Raji (cell line): ENCODE results near the gene TTLL12.

Experiments
- POLR2A ChIP-seq: IDR thresholded peaks from 2 replicates; pipeline ENCODE4 v1.6.1; 2011; ENCODE audit warnings: low read depth, low read length, control low read depth; ENCODE audit not compliant: insufficient read depth

TTLL12 gene

DNA sequence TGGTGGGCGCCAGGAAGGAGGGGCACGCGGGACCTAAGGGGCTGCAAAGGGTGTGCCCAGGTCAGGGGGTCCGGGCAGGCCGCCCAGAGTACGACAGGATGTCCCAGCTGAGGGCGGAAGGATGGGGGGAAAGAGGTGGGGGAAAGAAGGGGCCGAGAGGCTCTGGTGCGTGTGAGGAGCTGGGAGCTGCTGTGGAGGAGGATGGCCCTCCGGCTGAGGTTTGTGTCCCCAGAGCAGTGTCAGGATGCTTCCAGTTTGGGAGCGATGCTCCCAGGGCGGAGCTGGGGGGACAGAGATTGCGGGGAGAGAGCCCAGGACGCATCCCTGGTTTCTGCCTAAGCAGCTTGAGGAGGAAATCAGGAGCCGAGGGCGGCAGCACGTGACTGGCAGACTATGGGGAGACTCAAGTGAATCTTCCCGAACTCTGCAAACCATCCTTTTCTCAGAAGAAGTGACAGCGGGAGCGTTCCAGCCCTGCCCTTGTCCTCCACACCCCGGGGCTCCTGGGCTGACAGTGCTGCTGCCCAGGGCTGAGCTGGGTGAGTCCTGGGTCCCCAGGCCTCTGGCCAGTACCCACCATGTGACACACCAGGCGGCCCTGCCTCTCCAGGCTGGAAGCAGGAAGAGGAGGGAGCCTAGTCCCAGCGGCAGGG, 19.7 kb upstream of the TTLL12 start:
- TF ChIP-seq POLR2A: no peak

DNA sequence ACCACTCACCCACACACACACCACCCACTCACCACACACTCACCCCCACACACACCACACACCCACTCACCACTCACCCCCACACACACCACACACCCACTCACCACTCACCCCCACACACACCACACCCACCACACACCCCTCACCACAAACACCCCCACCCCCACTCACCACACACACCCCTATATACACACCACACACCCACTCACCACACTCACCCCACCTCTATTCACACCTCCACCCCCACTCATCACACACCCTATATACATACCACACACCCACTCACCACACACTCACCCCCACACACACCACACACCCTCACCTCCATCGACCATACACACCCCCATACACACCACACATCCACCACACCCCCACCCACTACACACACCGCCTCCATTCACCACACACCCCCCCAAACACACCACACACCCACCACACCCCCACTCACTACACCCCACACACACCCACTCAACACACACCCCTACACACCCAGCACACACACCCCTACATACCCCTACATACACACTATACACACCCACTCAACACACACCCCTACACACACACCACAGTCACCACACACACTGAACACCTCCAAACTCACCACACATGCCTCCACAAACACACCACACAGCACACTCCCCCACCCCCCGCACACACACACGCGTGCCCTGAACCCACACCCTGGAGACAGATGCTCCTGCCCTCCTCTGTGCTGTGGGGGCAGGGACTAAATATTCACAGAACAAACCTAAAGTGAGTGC, 19.0 kb upstream of the TTLL12 start:
- TF ChIP-seq POLR2A: no peak

DNA sequence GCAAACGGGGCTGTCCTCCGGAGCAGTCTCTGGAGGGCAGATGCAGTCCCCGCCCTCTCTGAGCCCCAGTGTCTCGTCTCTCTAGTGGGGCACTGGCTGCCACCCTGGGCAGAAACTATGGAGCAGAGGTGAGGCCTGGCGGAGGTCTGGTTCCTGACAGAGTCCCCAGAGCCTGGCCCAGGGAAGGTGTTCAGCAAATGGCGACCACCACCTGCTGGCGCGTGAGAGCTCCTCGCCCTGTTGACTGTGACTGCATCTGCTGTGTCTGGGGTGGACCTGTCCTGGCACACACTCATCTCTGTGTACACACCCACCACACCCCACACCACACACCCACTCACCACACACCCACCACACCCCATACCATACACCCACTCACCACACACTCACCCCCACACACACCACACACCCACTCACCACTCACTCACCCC, 18.3 kb upstream of the TTLL12 start:
- TF ChIP-seq POLR2A: no peak

DNA sequence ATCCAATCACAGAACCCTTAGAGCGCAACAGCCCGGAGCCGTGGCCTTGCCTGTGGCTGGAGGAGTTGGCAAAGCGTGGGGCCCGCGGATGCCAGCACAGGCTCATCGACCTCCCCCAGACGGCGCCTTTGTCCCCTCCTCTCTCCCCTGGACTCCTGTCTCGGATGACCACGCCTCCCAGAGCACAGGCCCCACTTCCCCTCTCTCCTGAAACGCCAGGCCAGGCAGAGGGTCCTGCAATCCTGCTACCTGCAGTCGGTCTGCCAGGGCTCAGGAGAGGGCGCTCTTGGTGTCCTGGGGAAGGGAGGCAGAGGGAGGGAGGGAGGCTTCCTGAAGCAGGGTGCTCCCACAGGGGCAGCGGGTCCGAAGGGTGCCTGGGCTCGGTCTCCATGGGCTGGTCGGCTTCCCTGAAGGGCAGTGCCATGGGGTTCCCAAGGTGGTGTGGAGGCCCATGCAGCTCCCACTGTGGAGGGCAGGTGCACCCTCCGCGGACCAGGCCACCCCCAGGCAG, 16.6 kb upstream of the TTLL12 start:
- TF ChIP-seq POLR2A: no peak

DNA sequence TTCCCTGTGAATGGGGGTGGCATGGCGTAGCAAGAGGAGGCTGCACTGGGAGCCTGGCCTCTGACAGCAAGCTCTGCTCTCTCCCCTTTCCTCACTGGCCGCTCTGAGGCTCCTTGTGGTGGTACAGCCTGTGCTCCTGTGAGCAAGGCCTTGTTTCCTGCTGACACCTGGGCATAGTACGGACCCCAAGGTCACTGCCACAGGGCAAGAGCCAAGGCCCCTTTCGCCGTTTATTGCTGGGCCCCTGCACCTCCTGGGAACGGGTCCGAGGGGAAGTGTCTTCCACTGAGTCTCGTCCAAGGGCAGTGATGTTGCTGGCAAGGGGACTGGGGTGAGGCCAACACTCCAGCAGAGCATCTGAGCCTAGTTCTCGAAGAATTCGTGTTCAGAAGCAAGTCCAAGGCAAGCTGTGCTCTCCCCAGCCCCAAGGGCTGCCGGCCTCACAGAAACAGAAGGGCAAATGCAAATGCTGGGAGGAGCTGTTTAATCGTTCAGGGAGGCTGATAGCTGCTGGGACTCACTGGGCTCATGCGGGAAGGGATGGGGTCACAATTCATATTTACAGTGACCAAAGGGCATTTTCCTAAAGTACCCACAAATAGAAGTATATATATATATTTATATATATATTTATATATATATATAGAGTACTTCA, 15.9 kb upstream of the TTLL12 start:
- no peak for TF ChIP-seq POLR2A

DNA sequence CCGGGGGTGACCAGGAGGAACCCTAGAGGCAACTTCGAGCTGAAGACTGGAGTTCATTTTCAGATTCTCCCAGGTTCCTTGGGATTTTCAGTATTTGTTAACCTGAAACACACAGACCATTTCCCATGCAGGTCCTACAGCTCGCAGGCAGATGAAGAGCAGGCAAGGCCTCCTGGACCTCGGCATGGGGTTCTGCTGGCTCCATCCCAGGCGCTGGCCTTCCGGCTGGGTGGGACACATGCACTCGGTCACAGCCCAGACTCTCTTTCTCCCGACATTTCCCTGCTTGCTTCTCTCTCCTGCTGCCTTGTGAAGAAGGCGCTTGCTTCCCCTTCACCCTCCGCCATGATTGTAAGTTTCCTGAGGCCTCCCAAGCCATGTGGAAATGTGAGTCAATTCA, 15.4 kb upstream of the TTLL12 start:
- TF ChIP-seq POLR2A: no peak

DNA sequence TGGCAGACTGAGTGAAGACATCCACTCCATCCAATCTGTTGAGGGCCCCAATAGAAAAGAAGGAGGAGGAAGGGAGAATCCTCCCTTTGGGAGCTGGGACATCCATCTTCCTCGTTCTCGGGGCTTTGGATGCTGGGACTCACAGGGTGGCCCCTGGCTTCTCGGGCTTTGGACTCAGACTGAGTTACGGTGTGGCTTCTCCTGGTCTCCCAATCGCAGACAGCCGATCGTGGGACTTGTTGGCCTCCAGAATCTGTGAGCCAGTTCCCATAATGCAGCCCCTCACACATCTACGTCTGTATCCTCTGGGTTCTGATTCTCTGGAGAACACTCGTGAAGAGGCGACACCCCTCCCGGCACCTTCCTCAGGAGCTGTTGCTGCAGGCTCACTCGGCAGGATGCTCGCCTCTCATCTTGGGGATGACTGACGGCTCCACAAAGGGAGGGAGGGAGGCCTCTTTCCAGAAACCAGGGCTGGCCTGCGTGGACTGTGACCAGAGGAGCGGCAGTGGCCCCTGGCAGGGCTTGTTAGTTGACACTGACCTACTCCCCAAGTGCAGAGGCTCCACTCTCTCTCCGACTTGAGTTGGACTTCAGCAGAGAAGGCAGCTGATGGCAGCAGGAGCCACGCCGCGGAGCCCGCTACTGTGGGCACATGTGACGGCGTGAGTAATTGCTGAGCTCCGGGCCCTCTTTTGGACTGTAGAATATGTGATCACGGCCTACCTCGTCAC, 14.7 kb upstream of the TTLL12 start:
- TF ChIP-seq POLR2A: no peak

GRCh38 chr22:43200555-43200954, 13.6 kb upstream of the TTLL12 start:
- TF ChIP-seq POLR2A: no peak

- TF ChIP-seq POLR2A: no peak
Observed at GRCh38 chr22:43200031-43200430, 13.1 kb upstream of the TTLL12 start.

DNA sequence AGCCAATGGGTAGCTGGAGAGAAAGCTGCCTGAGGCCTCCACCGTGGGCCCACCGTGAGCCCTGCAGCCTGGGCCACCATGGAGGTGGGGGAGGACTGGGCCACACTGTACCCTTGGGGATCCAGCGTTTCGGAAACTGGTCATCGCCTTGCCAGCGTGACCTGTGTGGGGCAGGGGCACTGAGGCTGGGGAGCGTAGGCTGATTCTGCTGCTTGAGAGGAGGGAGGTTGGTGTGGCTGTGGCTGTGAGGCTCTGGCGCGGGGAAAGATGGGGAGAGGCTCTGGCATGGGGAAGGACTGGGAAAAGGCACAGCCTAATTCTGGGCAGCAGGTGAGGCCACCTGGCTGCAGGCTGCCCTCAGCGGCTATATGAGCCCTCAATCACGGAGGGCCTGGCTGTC, 12.6 kb upstream of the TTLL12 start:
- TF ChIP-seq POLR2A: no peak

DNA sequence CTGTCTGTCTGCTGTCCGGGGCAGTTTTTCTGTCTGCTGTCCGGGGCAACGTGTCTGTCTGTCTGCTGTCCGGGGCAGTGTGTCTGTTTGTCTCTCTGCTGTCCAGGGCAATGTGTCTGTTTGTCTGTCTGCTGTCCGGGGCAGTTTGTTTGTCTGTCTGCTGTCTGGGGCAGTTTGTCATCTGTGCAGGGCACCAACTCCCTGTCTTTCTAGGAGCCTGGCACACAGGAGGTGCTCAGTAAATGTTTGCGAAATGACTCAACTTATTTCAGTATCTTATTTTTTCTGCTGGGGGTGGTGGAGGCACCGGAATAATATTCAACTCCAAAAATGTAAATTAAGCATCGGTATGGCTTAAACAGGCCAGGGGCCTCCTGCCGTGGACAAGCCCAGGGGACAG, 12.0 kb upstream of the TTLL12 start:
- no peak for TF ChIP-seq POLR2A

DNA sequence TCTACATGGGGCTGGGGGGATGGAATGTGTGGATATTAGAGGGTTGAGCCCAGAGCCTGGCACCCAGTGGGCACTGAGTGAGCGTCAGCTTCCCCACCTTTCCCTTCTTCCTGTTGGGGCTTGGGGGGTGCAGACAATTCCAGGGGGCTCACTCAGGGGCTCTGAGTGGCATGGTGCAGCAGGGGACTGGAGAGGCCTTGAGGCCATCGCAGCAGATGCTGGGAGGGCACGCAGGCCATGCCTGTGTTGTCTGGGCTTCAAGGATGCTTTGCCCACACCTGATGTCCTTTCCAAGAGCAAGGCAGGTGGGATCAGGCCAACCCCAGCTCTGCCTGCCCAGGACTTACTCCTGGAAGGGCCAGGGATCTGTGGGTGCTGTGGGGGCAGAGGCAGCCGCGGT, 11.2 kb upstream of the TTLL12 start:
- no peak for TF ChIP-seq POLR2A

GRCh38 chr22:43197271-43197941, 10.5 kb upstream of the TTLL12 start:
- no peak for TF ChIP-seq POLR2A

GRCh38 chr22:43191831-43192230, 4.9 kb upstream of the TTLL12 start:
- TF ChIP-seq POLR2A: no peak
